Astrocyte (in vitro differentiated cells and primary cell): ENCODE results near the gene CA10.

Experiments
- EZH2 ChIP-seq: IDR thresholded peaks from 2 replicates; pipeline ENCODE4 v1.6.1; 2012; ENCODE audit warnings: mild to moderate bottlenecking, low read length, inconsistent platforms; ENCODE audit not compliant: insufficient read depth
- TF ChIP-seq, protein P1 (sequence below): IDR thresholded peaks from 2 replicates; pipeline ENCODE4 v1.5.1; 2011; ENCODE audit warnings: low read depth, mild to moderate bottlenecking, inconsistent platforms, low read length, moderate library complexity; ENCODE audit not compliant: insufficient read depth

DNA sequence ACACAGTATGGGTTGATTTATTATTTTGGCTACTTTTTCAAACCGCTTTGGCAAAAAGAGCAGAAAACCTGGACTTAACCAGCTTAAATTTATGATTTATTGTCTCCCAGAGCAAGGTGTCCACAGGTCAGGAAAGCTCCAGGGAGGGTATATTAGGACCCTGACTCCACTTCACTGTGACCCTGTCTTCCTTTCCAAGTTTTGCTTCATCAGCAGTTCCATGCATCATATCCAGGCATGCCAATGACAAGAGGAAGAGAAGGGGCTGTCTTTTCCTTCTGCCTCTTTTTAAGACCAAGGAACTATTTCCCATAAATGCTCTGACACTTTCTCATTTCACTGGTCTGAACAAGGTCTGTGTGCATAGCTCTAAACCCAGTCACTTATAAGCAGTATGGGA is 316.8 kb downstream of the CA10 start:
- TF ChIP-seq, protein P1, sequence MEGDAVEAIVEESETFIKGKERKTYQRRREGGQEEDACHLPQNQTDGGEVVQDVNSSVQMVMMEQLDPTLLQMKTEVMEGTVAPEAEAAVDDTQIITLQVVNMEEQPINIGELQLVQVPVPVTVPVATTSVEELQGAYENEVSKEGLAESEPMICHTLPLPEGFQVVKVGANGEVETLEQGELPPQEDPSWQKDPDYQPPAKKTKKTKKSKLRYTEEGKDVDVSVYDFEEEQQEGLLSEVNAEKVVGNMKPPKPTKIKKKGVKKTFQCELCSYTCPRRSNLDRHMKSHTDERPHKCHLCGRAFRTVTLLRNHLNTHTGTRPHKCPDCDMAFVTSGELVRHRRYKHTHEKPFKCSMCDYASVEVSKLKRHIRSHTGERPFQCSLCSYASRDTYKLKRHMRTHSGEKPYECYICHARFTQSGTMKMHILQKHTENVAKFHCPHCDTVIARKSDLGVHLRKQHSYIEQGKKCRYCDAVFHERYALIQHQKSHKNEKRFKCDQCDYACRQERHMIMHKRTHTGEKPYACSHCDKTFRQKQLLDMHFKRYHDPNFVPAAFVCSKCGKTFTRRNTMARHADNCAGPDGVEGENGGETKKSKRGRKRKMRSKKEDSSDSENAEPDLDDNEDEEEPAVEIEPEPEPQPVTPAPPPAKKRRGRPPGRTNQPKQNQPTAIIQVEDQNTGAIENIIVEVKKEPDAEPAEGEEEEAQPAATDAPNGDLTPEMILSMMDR, result no peak
- no peak for TF ChIP-seq EZH2
